HCT116 (cell line): Measurements from ENCODE around the gene DHRS4. TPM values are rescaled to one million over a fixed set of nuclear protein-coding genes. Genes with fewer than 3 reads are reported as not detected.

Experiments used
- ATAC-seq: fragments of 200-7000 bp; cut with Tn5 transposase; 2 replicates; pipeline ENCODE4 v1.9.1; 2020; ENCODE audit warnings: mild to moderate bottlenecking, moderate library complexity
- Bru-seq: library from RNA; stranded (reverse); fragments of 400-500 nt; gene quantifications from one replicate; lab custom pipeline; 2021; lab: Mats Ljungman, UMichigan
- BruChase-seq, 2 experiments: library from RNA; stranded (reverse); fragments of 400-500 nt; gene quantifications; one replicate each; lab custom pipeline; 2021; lab: Mats Ljungman, UMichigan
- BruUV-seq: library from RNA; stranded (reverse); fragments of 400-500 nt; replicated peaks from 2 replicates; lab custom pipeline; 2021; lab: Mats Ljungman, UMichigan
- CTCF ChIA-PET: fragments of 300-600 bp; sonication (Branson Sonifier 250); formaldehyde crosslinking; loops from one replicate; lab custom pipeline; 2021; ENCODE audit warnings: antibody characterized with exemption; lab: Charles Lee
- POLR2A ChIA-PET: fragments of 300-600, 350-600 bp; sonication (Branson Sonifier 250); formaldehyde crosslinking; loops from one replicate; lab custom pipeline; 2021; ENCODE audit warnings: antibody characterized with exemption; lab: Charles Lee
- RAD21 ChIA-PET, 2 experiments: fragments of 300-600 bp; sonication (Branson Sonifier 250); formaldehyde crosslinking; loops; one replicate each; lab custom pipeline; 2023; ENCODE audit warnings: low total read pairs in 2 of 2; ENCODE audit not compliant: uncharacterized antibody in 2 of 2, unreplicated experiment in 2 of 2, low non-redundant PET in 1 of 2; lab: Charles Lee
- DNase-seq: peaks from one replicate; pipeline ENCODE4 v3.0.0-alpha.2; 2010; ENCODE audit warnings: low read depth, low spot score
- H2AFZ ChIP-seq: fragments of 200-600 bp; shearing (Covaris generic), sonication (generic); 2 replicates; pipeline ENCODE4 v1.6.1; 2017; ENCODE audit warnings: low read depth, mixed run types, mixed read lengths, antibody characterized with exemption, low read length; ENCODE audit not compliant: poor library complexity, severe bottlenecking
- H3K27ac ChIP-seq: 2 replicates; pipeline ENCODE4 v1.5.1; 2012; ENCODE audit warnings: low read depth, low read length
- H3K27me3 ChIP-seq: fragments of 200-600 bp; sonication (generic); 2 replicates; pipeline ENCODE4 v1.6.1; 2016; ENCODE audit warnings: mixed run types, low read length, mixed read lengths; ENCODE audit not compliant: insufficient read depth
- H3K36me3 ChIP-seq, 2 experiments: fragments of 200-500 bp in 1 of 2; fragments of 200-600 bp in 1 of 2; sonication (Bioruptor generic) in 1 of 2; sonication (generic) in 1 of 2; 2 replicates each; pipeline versions ENCODE4 v1.5.1 to v1.6.1; 2014 to 2016; ENCODE audit warnings: low read length in 2 of 2, inconsistent platforms in 1 of 2, mixed read lengths in 1 of 2, mixed run types in 1 of 2; ENCODE audit not compliant: insufficient read depth in 2 of 2, control insufficient read depth in 1 of 2
- H3K4me1 ChIP-seq, 2 experiments: fragments of 200-600 bp in 1 of 2; sonication (generic) in 1 of 2; 2 replicates each; pipeline versions ENCODE4 v1.5.1 to v1.6.1; 2012 to 2017; ENCODE audit warnings: low read length in 2 of 2, inconsistent platforms in 1 of 2, mild to moderate bottlenecking in 1 of 2, mixed read lengths in 1 of 2, mixed run types in 1 of 2, moderate library complexity in 1 of 2; ENCODE audit not compliant: insufficient read depth in 2 of 2, control insufficient read depth in 1 of 2
- H3K4me2 ChIP-seq: fragments of 200-600 bp; sonication (generic); 2 replicates; pipeline ENCODE4 v1.6.1; 2017; ENCODE audit warnings: mixed run types, low read length, mixed read lengths
- H3K4me3 ChIP-seq, 2 experiments: fragments of 200-600 bp in 1 of 2; sonication (generic) in 1 of 2; replicated peaks in 1 of 2; 2 replicates each; pipeline ENCODE4 v1.5.1; 2011 to 2016; ENCODE audit warnings: low read length in 2 of 2, control low read depth in 1 of 2, low read depth in 1 of 2, mild to moderate bottlenecking in 1 of 2, mixed read lengths in 1 of 2, mixed run types in 1 of 2
- H3K79me2 ChIP-seq: fragments of 200-600 bp; sonication (generic); 2 replicates; pipeline ENCODE4 v1.6.1; 2017; ENCODE audit warnings: mild to moderate bottlenecking, mixed run types, low read length, moderate library complexity, mixed read lengths; ENCODE audit not compliant: insufficient read depth
- H3K9ac ChIP-seq: fragments of 200-600 bp; sonication (generic); 2 replicates; pipeline ENCODE4 v1.6.1; 2016; ENCODE audit warnings: low read length, mixed read lengths
- H3K9me2 ChIP-seq: fragments of 200-600 bp; sonication (generic), shearing (Covaris generic); 2 replicates; pipeline ENCODE4 v1.6.1; 2017; ENCODE audit warnings: mixed run types, mild to moderate bottlenecking, moderate library complexity; ENCODE audit not compliant: insufficient read depth
- H3K9me3 ChIP-seq, 2 experiments: fragments of 200-500 bp in 1 of 2; fragments of 200-600 bp in 1 of 2; sonication (Bioruptor generic) in 1 of 2; sonication (generic) in 1 of 2; 2 replicates each; pipeline ENCODE4 v1.6.1; 2014 to 2017; ENCODE audit warnings: low read length in 2 of 2, mixed read lengths in 2 of 2, inconsistent platforms in 1 of 2, low read depth in 1 of 2, mild to moderate bottlenecking in 1 of 2, mixed run types in 1 of 2, moderate library complexity in 1 of 2; ENCODE audit not compliant: control insufficient read depth in 1 of 2, insufficient read depth in 1 of 2
- H4K20me1 ChIP-seq: fragments of 200-600 bp; sonication (generic), shearing (Covaris generic); 2 replicates; pipeline ENCODE4 v1.6.1; 2017; ENCODE audit warnings: mixed run types, mild to moderate bottlenecking, moderate library complexity; ENCODE audit not compliant: insufficient read depth
- CBX3 ChIP-seq: IDR thresholded peaks from 2 replicates; pipeline ENCODE4 v1.6.1; 2012; ENCODE audit warnings: low read depth
- CEBPB ChIP-seq: IDR thresholded peaks from 2 replicates; pipeline ENCODE4 v1.6.1; 2012; ENCODE audit warnings: low read depth
- CTCF ChIP-seq, 3 experiments: fragments of 200-600 bp in 1 of 3; sonication (generic) in 1 of 3; IDR thresholded peaks in 2 of 3; conservative IDR thresholded peaks in 1 of 3; 2 replicates each; pipeline ENCODE4 v1.5.1; 2012 to 2017; ENCODE audit warnings: low read depth in 2 of 3, low read length in 2 of 3, antibody characterized with exemption in 1 of 3, borderline replicate concordance in 1 of 3, control low read depth in 1 of 3, mild to moderate bottlenecking in 1 of 3, mixed read lengths in 1 of 3, mixed run types in 1 of 3, moderate library complexity in 1 of 3; ENCODE audit not compliant: insufficient read depth in 1 of 3
- EGR1 ChIP-seq: IDR thresholded peaks from 2 replicates; pipeline ENCODE4 v1.6.1; 2012; ENCODE audit warnings: low read depth
- ELF1 ChIP-seq: IDR thresholded peaks from 2 replicates; pipeline ENCODE4 v1.6.1; 2012; ENCODE audit warnings: low read depth, borderline replicate concordance
- EZH2 ChIP-seq: fragments of 200-600 bp; sonication (generic); IDR thresholded peaks from 2 replicates; pipeline ENCODE4 v1.6.1; 2017; ENCODE audit warnings: antibody characterized with exemption, mixed run types
- EZH2phosphoT487 ChIP-seq: fragments of 200-600 bp; IDR thresholded peaks from 2 replicates; pipeline ENCODE4 v1.6.1; 2018; ENCODE audit warnings: antibody characterized with exemption, borderline replicate concordance
- FOSL1 ChIP-seq: IDR thresholded peaks from 2 replicates; pipeline ENCODE4 v1.6.1; 2012; ENCODE audit warnings: low read depth
- JUND ChIP-seq: IDR thresholded peaks from 2 replicates; pipeline ENCODE4 v1.6.1; 2012
- MAX ChIP-seq: IDR thresholded peaks from 2 replicates; pipeline ENCODE4 v1.6.1; 2012
- POLR2A ChIP-seq: IDR thresholded peaks from 2 replicates; pipeline ENCODE4 v1.7.0; 2011; ENCODE audit warnings: borderline replicate concordance; ENCODE audit not compliant: insufficient read depth, insufficient read length; ENCODE audit errors: extremely low read depth
- RAD21 ChIP-seq: IDR thresholded peaks from 2 replicates; pipeline ENCODE4 v1.6.1; 2012; ENCODE audit warnings: low read depth, mild to moderate bottlenecking
- REST ChIP-seq: IDR thresholded peaks from 2 replicates; pipeline ENCODE4 v1.6.1; 2012; ENCODE audit warnings: low read depth
- SIN3A ChIP-seq: IDR thresholded peaks from 2 replicates; pipeline ENCODE4 v1.6.1; 2012; ENCODE audit warnings: low read depth
- SP1 ChIP-seq: IDR thresholded peaks from 2 replicates; pipeline ENCODE4 v1.6.1; 2012; ENCODE audit warnings: low read depth
- SRF ChIP-seq: IDR thresholded peaks from 2 replicates; pipeline ENCODE4 v1.6.1; 2012; ENCODE audit warnings: low read depth
- TCF7L2 ChIP-seq: IDR thresholded peaks from 2 replicates; pipeline ENCODE4 v1.7.0; 2011; ENCODE audit warnings: borderline replicate concordance, inconsistent platforms; ENCODE audit not compliant: insufficient read depth, insufficient read length; ENCODE audit errors: extremely low read depth
- YY1 ChIP-seq: IDR thresholded peaks from 2 replicates; pipeline ENCODE4 v1.6.1; 2011; ENCODE audit warnings: low read length, low read depth, moderate library complexity, mild to moderate bottlenecking; ENCODE audit not compliant: insufficient replicate concordance; ENCODE audit errors: extremely low read depth
- ZFX ChIP-seq: fragments of 450-650 bp; IDR thresholded peaks from 2 replicates; pipeline ENCODE4 v1.6.1; 2017
- ZNF274 ChIP-seq: fragments of 200-500 bp; sonication (Bioruptor generic); IDR thresholded peaks from 2 replicates; pipeline ENCODE4 v1.6.1; 2014; ENCODE audit warnings: mild to moderate bottlenecking, low read depth, low read length, inconsistent platforms
- intact Hi-C: fragments of 100-400 bp; cut with micrococcal nuclease; formaldehyde crosslinking; loops from 2 replicates; pipeline ENCODE4 v1.10.0; 2022
- long read RNA-seq: library from polyadenylated mRNA; unstranded; transcript quantifications from one replicate; pipeline ENCODE4 v2.0.0, GENCODE V29; 2021; ENCODE audit not compliant: unreplicated experiment
- polyA plus RNA-seq: library from polyadenylated mRNA; unstranded; fragments of >200 nt; gene quantifications from 2 replicates; pipeline ENCODE4 v1.2.1, GENCODE V29; 2012; ENCODE audit warnings: missing spikeins
- total RNA-seq: library from RNA; stranded (reverse); gene quantifications from one replicate; pipeline ENCODE4 v1.2.1, GENCODE V29; 2021; ENCODE audit not compliant: unreplicated experiment

The DHRS4 gene
- 21.8 TPM for total RNA-seq
- polyA plus RNA-seq: 24.3 and 26.2 TPM in 2 replicates
- percentile 62 among the genes with signal in this experiment for Bru-seq, nascent RNA
- percentile 51 among the genes with signal in this experiment for BruChase-seq, experiment 1, labeled RNA remaining after a 6-hour chase
- percentile 58 among the genes with signal in this experiment for BruChase-seq, experiment 2, labeled RNA remaining after a 2-hour chase
- long read RNA-seq, transcript DHRS4-203 (5 exons, 727 nt): major isoform, 11 of 34 reads
- long read RNA-seq, transcript DHRS4-201 (8 exons, 1,443 nt): minor isoform, 10 of 34 reads
- long read RNA-seq, partial matches to known transcripts: 9 of 34 reads
- long read RNA-seq, other reads (novel, unspliced or antisense): 3 of 34 reads

- Histone ChIP-seq H3K4me2 (peak within 1 kb of the TSS; percentile 96), H3K27ac (peak within 1 kb of the TSS; percentile 96), H3K27me3 (no peaks in the 10 kb centered on the region), H3K9ac (peak within 1 kb of the TSS; percentile 86), H3K79me2 (no peaks in the 10 kb centered on the region; the same call in 1 of the 2 replicates), H3K9me2 (no peaks in the 10 kb centered on the region), H3K4me1 (peaks cover 0 to 9% of the 10 kb centered on the region in 2 experiments; a peak in 2 of 4 replicates), H3K36me3 (no peaks in the 10 kb centered on the region), H3K9me3 (no peaks in the 10 kb centered on the region), H4K20me1 (no peaks in the 10 kb centered on the region), H3K4me3 (peak within 1 kb of the TSS; percentile 85 to 87), H2AFZ (peak within 1 kb of the TSS; percentile 54)
- TSS peak; percentile 60 for BruUV-seq
- ATAC-seq (peak; percentile 98), DNase-seq (peak; percentile 67)
- intact Hi-C loops: loop anchor here (1.0 to 10.0 kb wide), 5 partner anchors 61 to 364 kb away; no protein-coding TSS in a partner anchor
- ChIA-PET RAD21 (interaction anchor here in 1 of 2 experiments (1.0 kb wide), 1 partner anchor 320 kb away, joined by 3 read pairs; no protein-coding TSS in a partner anchor), CTCF (interaction anchor here (1.0 to 2.7 kb wide), 4 partner anchors 41 to 365 kb away, joined by 3 to 14 read pairs (median 3); no protein-coding TSS in a partner anchor), POLR2A (no interaction called here)
- TF ChIP-seq EGR1 (no peak), RAD21 (peak; percentile 56; the same call in 1 of the 2 replicates), CBX3 (no peak; the same call in 1 of the 2 replicates), EZH2 (no peak), CTCF (IDR thresholded peaks at IDR 0.05 in 2 of 3, conservative IDR thresholded peaks at IDR 0.05 in 1 of 3; ENCODE audit: borderline replicate concordance in 1 of 3, insufficient read depth in 1 of 3, low read depth in 2 of 3, low read length in 2 of 3) (peak; percentile 63 to 93 (median 92); a peak in 5 of 6 replicates), SP1 (no peak), POLR2A (peak; percentile 66), CEBPB (no peak), ELF1 (no peak), YY1 (peak; percentile 50), REST (no peak), SRF (no peak), ZFX (peak; percentile 97), MAX (peak; percentile 64), EZH2phosphoT487 (no peak), SIN3A (no peak; the same call in 1 of the 2 replicates), FOSL1 (no peak), TCF7L2 (no peak), ZNF274 (no peak), JUND (no peak)
Observed at GRCh38 chr14:23953464-23954278, at the start of gene DHRS4. Gene DHRS4, plus strand, starts transcription at chr14:23953770. Its CDS starts 19 bp downstream, at chr14:23953789.
